NCI-H2081 (cell line): ENCODE measurements around the gene MMEL1.
"Not testable (repeated sequence)": the region's sequence is repeated elsewhere in the genome, so short reads cannot be mapped to it uniquely, and the experiment has no call there.

ENCODE experiments used
- DNase-seq, 2 experiments: peaks; one replicate each; lab custom pipeline; 2025; lab: John Stamatoyannopoulos, UW

Gene MMEL1

DNA sequence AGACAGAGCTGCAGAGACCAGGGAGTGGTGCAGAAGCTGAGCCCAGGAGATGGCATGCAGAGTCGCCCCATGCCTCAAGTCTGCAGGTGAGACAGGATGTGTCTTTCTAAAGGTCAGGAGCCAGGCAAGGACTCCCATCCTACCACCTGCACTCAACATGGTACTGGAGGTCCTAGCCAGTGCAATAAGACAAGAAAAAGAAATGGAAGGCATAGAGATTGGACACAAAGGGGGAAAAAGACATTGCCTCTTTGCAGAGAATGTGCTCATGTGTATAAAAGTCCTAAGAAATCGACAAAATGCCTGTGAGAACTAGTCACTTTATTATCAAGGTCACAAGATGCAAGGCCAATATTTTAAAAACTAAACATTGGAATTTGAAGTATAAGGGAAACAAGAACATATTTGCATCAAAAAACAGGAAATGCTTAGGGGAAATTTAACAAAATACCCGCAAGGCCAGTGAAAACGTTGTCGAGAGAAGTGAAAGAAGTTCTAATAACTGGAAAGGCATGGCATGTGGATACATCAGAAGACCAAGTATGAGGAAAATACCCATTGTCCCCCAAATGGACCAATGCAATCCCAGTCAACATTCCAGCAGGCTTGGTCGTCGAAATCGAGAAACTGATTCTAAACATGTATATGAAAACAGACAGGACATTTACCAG, 59.4 kb downstream of the MMEL1 start:
- no peak for DNase-seq

DNA sequence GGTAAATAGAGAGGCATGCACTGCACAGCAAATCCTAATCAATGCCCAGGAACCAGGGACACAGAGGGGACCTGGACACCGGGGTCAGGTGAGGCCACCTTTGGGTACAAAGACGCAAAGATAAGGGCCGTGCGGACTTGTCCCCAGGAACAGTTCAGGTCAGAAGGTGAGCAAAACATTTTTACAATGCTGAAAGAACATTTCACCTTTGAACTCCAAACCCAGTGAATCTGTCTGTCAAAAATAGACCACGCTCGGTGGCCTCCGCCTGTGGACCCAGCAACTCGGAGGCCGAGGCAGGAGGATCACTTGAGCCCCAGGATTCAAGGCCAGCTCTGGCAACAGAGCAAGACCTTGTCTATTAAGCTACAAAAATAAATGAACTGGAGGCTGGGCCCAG, 61.5 kb downstream of the MMEL1 start:
- DNase-seq: no peak

DNA sequence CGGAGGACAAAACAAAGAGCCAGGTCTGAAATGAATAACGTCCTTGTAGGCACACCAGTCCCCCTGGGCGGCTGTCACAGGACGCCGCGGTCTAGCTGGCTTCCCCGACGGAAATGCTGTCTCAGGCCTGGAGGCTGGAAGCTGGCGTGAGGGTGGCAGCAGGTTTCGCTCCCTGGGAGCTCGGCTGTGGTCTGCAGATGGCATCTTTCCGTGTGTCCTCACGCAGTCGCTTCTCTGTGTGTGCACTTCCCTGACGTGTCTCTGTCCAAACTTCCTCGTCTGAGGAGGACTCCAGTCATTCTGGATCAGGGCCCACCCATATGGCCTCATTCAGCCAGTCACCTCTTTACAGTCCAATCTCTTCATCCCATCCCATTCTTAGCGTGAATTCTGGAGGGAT, 62.5 kb downstream of the MMEL1 start:
- no peak for DNase-seq

DNA sequence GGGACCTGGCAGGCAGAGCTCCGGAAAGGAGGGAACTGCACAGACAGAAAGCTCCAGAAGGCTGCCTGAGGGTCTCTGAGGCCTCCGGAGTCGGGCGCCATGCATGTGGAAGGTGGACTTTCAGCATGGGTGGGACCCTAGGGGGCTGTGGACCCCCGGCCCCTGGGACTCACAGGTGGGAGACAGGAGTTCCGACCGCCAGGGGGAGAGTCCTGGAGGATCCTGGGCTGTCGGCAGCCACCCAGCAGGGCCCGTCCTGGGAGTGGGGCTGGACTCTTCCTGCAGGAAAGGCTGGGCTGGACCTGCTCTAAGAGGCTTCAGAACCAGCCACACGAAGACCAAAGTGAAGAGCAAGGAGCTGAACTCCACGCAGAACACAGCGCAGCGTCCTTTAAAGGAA, 63.1 kb downstream of the MMEL1 start:
- DNase-seq: not testable (repeated sequence)

DNA sequence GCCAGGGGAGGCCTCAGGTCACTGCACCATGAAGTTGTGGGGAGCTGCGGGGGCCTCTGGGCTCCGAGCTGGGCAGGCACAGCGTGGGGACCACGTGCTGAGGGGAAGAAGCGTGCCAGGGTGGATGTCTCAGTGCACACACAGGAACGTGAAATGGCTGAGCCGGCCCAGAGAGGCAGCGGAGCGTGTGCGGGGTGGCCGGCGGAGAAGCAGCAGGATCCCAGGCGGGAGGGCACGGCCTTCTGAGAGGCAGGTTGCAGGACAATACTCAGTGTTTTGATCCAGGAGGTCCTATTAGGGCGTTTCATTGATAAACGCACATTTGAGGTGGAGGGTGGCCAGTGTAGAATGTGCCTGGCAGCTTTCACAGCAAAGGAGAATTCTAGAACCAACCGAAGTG, 63.8 kb downstream of the MMEL1 start:
- no peak for DNase-seq

DNA sequence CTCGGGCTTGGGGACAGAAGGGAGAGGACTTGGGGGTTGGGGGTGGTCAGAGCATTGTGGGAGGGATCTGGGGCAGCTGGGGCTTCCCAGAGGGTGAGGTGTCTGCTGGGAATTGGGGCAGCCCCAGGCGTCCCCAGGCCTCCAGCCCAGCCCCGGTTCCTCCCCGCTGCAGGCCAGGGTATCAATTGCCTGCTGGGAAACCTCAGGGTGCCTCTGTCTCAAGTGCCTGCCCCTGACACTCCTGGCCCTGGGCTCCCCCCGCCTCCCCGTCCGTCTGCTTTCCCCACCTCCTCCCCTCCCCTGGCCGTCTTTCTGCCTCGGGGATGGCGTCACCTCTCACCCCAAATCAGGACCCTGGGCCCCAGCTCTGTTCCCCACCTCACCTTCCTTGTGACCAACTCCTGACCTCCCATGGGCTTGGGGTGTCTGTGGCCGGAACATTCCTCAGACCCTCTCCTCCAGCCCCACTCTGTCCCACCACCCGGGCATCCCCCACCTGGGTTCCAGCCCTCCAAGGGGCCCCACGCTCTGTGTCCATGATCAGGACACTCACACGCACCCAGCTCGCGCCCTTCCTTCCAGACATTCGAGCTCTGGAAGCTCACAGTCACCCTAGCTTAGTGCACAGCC, 64.5 kb downstream of the MMEL1 start:
- not testable (repeated sequence) for DNase-seq

DNA sequence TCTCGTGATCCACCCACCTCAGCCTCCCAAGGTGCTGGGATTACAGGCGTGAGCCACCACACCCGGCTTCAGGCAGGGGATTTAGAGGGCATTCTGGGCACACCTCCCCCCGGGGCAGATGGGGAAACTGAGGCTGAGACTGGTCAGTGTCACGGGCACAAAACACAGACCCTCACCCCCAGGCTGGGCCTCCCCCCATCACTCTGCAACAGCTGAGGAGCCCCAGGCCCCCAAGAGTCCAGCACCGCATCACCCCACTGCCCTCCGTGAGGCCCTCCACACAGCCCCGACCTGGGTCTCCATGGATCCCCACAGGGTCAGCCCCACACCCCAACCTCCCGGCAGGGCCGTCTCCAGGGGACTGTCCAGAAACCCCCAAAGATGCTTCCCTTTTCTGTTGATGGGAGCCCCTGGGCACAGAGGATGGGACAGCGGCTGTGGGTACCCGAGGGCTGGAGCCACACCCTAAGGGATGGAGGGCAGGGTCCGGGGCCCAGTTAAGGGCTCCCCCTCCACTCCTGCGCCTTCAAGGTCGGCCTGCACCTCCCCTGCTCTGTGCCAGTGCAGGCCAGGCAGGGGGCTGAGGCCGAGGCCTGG, 65.6 kb downstream of the MMEL1 start:
- no peak for DNase-seq

DNA sequence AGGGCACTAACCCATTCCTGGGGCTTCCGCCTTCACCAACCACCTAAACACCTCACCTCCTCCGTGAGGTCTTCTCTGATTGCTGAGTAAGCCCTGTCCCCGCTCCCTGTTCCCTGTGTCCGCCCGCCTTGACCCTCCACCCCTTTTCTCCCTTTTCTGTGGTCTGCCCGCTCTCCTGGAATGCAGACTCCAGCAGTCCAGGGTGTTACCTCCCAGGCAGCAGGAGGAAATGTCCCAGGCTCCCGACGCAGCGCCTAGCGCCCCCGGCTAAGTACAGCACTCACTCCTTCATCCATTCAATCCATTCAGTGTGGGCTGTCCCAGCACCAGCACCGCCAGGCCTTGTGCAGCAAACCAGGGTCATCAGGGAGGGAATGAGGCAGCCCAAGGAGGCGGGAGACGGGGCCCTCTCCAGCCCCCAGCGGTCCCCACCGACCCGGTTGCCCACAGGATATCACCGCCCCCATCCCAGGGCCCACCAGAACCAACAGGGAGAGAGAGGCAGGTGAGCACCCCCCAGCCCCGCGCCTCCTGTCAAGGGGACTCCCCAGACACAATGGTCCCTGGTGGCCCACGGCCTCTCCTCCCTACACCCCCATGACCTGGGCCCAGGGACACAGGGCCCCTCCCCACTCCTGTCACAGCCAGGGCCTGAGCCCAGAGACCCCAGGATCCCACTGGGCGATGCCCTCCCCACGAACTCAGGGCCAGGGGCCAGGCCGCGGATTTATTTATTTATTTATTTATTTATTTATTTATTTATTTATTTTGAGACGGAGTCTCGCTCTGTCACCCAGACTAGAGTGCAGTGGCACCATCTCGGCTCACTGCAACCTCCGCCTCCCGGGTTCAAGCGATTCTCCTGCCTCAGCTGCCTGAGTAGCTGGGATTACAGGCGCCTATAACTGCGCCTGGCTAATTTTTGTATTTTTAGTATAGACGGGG, 66.4 kb downstream of the MMEL1 start:
- no peak for DNase-seq

DNA sequence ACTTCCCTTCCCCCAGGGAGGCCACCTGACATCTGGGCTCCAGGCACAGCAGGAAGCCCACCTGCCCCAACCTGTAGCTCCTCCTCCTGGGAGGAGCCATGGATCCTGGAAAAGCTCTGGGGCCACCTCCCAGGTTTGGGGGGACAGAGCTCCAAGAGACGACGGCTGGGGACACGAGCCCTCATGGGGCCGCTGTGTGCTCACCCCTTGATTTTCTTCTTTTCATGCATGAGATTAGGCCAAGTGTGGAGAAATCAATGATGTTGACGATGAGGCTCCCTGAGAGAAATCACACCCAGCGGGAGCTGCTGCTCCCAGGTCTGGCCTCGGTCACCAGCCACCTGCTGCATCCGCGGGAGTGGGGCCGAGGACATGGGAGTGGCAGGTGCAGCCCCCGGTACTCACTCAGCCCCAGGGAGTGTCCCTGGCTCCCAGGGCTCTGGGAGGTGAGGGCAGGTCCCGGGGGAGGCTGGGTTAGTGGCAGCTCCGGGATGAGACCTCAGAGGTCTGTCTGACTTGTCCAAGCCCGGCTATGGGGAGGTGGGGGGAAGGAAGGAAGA, 67.9 kb downstream of the MMEL1 start:
- no peak for DNase-seq

DNA sequence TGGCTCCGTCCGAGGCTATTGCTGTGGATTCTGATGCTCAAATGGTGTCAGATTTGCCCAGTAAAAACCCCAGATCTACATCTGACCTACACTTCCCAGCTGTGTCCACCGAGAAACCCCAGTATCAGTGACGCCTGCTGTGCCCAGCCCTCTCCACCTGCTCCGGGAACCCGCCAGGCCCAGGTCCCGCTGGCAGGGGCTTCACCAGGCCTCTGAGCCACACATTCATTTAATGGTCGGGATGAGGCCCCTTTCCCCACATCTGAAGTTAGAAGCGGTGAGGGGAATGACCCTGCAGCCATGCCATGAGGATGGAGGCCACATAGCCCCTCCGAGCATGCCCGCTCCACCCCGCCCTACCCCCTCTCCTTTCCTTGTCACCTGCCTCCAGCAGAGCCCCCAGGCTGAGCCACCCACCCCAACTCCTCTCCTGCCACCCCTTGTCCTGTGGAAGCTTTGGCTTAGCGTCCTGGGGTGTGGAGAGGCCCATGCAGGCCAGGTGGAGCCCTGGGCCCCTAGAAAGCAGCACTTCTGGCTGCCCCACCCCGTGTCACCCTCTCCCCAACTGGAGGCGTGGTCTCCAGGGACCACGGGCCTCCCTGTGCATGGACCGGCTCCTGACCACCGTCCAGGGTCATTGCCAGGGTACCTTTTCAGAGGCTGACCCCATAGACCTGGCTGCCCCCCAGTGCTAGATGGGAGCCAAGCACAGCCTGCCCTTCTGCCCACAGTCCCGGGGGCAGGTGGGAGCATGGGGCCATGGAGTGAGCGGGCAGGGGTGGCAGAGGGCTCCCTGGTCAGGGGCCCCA, 68.6 kb downstream of the MMEL1 start:
- no peak for DNase-seq

DNA sequence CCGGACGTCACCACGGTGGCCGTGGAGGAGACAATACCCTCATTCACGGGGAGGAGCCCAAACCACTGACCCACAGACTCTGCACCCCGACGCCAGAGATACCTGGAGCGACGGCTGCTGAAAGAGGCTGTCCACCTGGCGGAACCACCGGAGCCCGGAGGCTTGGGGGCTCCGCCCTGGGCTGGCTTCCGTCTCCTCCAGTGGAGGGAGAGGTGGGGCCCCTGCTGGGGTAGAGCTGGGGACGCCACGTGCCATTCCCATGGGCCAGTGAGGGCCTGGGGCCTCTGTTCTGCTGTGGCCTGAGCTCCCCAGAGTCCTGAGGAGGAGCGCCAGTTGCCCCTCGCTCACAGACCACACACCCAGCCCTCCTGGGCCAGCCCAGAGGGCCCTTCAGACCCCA, 69.6 kb downstream of the MMEL1 start:
- DNase-seq: no peak

DNA sequence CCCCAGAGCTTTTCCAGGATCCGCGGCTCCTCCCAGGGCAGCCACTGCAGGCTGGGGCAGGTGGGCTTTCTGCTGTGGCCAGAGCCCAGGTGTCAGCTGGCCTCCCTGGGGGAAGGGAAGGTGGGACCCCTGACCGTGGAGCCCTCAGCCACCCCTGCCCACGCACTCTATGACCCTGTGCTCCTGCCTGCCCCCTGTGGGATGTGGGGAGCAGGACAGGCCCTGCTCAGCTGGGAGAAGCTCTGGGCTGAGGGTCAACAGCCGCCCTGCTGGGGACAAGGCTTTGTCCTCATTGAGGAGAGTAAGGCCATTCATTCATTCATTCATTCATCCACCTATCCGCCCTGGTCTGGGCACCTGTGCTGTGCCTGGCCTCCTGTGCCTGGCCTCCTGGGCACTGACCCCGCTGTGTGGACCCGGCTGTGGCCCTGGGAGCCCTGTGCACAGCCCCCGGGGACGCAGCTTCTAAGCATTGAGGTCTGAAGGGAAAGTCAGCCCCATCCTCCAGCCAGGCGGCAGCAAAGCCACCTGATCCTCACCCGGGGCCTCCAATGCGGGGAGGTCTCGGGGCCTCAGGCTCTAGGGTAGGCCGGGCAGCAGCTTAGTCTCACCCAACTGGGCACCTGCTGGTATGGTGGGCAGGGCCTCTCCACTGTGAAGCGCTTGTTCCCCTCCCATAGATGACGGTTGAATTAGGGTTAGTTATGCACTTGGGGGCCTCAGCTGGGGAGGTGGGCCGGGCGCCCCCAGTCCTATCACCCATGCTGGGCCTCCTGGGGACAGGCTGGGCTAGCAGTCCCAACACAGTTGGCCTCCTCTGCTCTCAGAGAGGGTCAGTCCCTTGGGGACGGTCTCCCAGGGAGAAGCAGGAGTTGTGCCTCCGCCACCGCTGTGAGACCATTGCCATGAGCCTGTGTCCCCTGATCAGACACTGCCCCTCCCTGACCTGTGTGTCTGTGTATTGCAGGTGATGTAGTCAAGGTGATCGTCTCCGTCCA, 70.6 kb downstream of the MMEL1 start:
- DNase-seq: no peak

DNA sequence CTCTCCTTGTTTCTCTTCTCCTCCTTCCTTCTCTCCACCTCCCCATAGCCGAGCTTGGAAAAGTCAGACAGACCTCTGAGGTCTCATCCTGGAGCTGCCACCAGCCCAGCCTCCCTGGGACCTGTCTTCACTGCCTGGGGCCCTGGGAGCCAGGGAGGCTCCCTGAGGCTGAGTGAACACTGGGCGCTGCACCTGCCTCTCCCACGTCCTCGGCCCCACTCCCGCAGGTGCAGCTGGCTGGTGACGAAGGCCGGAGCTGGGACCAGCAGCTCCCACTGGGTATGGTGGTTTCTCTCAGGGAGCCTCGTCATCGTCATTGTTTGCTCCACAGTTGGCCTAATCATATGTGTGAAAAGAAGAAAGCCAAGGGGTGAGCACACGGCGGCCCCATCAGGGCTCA, 71.4 kb downstream of the MMEL1 start:
- no peak for DNase-seq

DNA sequence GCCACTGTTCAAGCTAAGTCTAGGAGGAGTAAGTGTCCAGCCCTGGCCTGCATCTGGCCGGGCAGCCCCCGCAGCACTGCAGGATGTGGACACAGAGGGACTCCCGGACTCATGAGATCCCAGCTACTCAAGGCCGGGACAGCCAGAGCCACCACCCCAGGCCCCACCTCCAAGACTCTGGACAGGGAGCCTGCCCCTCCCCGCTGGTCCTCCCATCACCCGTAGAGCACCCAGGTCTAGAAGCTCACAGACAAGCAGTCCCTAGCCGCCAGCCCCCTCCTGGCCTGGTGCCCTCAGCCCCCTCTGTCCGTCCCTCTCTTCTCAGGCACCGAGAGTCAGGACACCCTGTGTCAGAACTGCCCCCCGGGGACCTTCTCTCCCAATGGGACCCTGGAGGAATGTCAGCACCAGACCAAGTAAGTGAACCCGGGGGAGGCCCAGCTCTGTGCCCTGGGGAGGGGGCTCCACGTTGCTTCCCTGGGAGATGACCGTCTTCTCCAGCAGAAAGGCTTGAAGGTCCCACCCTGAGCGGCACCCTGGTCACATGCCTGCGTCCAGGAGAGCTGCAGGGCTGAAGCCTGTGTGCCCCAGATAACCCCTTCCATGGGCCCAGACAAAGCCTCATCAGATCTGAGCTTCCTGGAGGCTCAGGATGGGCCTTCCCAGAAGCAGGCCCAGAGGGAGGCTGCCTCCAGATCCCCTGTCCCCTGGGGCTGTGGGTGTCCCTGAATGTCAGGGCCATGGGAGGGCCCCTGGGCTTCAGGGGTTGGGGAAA, 72.3 kb downstream of the MMEL1 start:
- no peak for DNase-seq

DNA sequence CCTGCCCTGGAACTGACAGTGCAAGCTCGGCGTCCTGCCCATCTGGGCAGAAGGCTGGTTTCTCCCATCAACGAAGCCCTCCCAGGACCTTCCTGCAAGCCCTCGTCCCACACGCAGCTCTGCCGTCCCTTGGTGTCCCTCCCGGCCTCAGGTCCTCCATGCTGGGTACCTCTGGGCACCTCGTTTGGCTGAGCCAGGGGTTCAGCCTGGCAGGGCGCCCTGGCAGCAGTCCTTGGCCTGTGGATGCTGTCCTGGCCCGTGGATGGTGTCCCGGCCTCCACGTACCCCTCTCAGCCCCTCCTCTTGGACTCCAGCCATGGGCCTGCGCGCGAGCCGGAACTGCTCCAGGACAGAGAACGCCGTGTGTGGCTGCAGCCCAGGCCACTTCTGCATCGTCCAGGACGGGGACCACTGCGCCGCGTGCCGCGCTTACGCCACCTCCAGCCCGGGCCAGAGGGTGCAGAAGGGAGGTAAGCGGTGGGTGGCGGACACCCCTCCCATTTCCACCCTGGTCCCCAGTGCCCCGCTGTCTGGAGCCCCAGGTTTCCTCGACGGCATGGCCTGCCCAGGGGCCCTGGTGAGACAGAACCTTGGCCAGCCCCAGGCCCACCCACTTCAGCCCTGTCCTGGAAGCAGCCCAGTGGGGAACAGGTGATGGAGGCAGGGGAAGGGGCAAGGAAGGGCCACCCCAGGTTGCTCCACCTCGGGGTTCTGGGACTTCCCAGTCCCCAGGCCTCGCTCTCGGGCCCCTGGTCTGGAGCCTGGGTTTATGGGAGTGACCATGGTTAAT, 73.1 kb downstream of the MMEL1 start:
- no peak for DNase-seq

DNA sequence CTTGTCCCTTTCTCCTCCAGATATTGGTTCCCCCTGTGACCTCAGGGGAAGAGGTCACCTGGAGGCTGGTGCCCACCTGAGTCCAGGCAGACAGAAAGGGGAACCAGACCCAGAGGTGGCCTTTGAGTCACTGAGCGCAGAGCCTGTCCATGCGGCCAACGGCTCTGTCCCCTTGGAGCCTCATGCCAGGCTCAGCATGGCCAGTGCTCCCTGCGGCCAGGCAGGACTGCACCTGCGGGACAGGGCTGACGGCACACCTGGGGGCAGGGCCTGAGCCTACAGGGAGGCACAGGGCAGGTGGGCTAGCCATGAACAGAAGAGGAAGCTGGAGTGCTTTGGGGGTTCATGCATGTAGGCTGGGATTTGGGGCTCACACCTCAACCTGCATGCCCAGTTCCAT, 74.0 kb downstream of the MMEL1 start:
- DNase-seq: no peak

DNA sequence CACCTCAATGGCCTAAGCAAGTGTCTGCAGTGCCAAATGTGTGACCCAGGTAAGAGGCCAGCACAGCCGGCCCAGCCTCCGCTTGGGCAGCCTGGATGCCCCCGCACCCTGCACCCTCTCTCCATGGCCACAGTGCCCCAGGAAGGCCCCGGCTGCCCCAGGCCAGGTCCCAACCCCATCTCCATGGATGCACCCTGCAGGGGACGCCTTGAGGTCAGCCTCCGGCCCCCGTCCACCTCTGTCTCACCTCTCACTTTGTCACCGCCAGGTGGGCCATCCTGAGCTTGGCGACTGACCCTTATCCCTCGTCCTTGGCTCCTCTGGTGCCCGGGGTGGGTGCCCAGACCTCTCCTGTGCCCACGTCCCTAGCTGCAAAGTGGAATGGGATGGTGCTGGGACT, 74.4 kb downstream of the MMEL1 start:
- DNase-seq: no peak
